Measurements from ENCODE around the gene DRAXIN. TPM values are rescaled to one million over a fixed set of nuclear protein-coding genes. Genes with fewer than 3 reads are reported as not detected.
"Not testable (repeated sequence)": the region's sequence is repeated elsewhere in the genome, so short reads cannot be mapped to it uniquely, and the experiment has no call there.

DRAXIN gene
- total RNA-seq, 1 donor from 2014 or later, result 1.7 TPM

DNA sequence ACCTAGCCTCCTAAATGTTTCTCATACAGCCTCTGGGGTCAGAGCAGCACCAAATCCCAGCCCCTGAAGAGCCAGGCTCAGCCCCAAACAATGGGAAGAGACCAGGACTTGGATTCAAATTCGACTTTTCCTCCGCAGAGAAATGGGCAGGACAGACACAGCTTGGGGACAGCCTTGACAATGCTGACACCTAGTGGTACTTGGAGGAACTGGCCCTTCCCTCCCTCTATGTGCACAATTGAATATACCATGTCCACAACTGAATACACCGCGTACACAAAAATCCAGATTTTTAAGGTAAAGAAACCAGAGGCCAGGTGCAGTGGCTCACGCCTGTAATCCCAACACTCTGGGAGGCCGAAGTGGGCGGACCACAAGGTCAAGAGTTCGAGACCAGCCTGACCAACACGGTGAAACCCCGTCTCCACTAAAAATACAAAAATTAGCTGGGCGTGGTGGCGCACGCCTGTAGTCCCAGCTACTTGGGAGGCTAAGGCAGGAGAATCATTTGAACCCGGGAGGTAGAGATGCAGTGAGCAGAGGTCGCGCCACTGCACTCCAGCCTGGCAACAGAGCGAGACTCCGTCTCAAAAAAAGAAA lies 49.0 kb upstream of the DRAXIN start:
- H3K79me2 ChIP-seq (ENCODE audit: insufficient read depth, low read length); H3K4me1 ChIP-seq (ENCODE audit: insufficient read depth, low read length); H3K9me3 Mint-ChIP-seq (ENCODE audit: unreplicated experiment): not testable (repeated sequence)

DNA sequence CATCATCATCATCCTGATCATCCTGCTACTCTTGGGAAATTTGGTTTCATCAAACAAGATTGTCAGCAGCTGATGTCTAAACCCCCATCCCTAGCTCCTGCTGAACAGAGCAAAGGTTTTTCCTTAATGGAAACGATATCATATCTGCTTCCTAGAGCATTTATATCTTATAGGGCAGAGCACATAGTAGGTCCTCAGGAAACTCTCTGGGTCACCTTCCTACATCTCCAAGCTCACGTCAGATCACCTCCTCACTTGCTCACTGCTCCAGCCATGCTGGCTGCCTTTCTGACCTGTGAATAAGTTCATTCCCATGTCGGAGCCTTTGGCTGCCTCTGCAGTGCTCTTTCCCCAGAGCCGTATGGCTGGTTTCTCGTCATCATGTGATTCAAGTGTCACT lies 47.7 kb upstream of the DRAXIN start:
- Histone ChIP-seq H3K27ac (ENCODE audit: low read depth, low read length) (no peak overlapping the region), H3K9ac (ENCODE audit: low read length) (no peak overlapping the region), H3K36me3 (ENCODE audit: insufficient read depth, low read length) (no peaks in the 10 kb centered on the region), H3K4me1 (ENCODE audit: insufficient read depth, low read length) (no peaks in the 10 kb centered on the region), H4K20me1 (ENCODE audit: insufficient read depth, low read length) (peaks cover 4% of the 10 kb centered on the region), H3K4me2 (ENCODE audit: low read length) (no peak overlapping the region), H2AFZ (ENCODE audit: low read depth, low read length) (no peak overlapping the region), H3K4me3 (ENCODE audit: insufficient read depth, low read depth, low read length) (no peak overlapping the region), H3K27me3 (ENCODE audit: insufficient read depth, low read length) (peaks cover 20% of the 10 kb centered on the region), H3K79me2 (ENCODE audit: insufficient read depth, low read length) (no peaks in the 10 kb centered on the region), H3K9me3 (ENCODE audit: insufficient read depth, low read depth, low read length) (no peaks in the 10 kb centered on the region)
- H3K27me3 Mint-ChIP-seq (ENCODE audit: low read depth, unreplicated experiment), result peaks cover 19% of the 10 kb centered on the region
- H3K9me3 Mint-ChIP-seq (ENCODE audit: unreplicated experiment), result no peaks in the 10 kb centered on the region
- peaks cover 1% of the 10 kb centered on the region for H3K36me3 Mint-ChIP-seq (ENCODE audit: low read depth, unreplicated experiment)
- FAIRE-seq (no peak), DNase-seq (ENCODE audit: low read depth) (no peak)
- no peaks in the 10 kb centered on the region for H3K4me1 Mint-ChIP-seq (ENCODE audit: low read depth, unreplicated experiment)
- no peak for TF ChIP-seq EZH2 (IDR thresholded peaks at IDR 0.05; ENCODE audit: insufficient read depth, low read length)
- TF ChIP-seq, protein P1, sequence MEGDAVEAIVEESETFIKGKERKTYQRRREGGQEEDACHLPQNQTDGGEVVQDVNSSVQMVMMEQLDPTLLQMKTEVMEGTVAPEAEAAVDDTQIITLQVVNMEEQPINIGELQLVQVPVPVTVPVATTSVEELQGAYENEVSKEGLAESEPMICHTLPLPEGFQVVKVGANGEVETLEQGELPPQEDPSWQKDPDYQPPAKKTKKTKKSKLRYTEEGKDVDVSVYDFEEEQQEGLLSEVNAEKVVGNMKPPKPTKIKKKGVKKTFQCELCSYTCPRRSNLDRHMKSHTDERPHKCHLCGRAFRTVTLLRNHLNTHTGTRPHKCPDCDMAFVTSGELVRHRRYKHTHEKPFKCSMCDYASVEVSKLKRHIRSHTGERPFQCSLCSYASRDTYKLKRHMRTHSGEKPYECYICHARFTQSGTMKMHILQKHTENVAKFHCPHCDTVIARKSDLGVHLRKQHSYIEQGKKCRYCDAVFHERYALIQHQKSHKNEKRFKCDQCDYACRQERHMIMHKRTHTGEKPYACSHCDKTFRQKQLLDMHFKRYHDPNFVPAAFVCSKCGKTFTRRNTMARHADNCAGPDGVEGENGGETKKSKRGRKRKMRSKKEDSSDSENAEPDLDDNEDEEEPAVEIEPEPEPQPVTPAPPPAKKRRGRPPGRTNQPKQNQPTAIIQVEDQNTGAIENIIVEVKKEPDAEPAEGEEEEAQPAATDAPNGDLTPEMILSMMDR (IDR thresholded peaks at IDR 0.05; ENCODE audit: insufficient read depth, low read depth, low read length), result no peak
- no peak overlapping the region for H3K4me3 Mint-ChIP-seq (ENCODE audit: unreplicated experiment)
- no peak overlapping the region for H3K27ac Mint-ChIP-seq (ENCODE audit: unreplicated experiment)

More for the DNA sequence above, 49.0 kb upstream of the DRAXIN start:
- not testable (repeated sequence) for H3K4me3 Mint-ChIP-seq (ENCODE audit: unreplicated experiment); H2AFZ ChIP-seq (ENCODE audit: low read depth, low read length); H3K36me3 Mint-ChIP-seq (ENCODE audit: low read depth, unreplicated experiment); H3K4me3 ChIP-seq (ENCODE audit: insufficient read depth, low read depth, low read length); H3K9me3 ChIP-seq (ENCODE audit: insufficient read depth, low read depth, low read length); H3K4me1 Mint-ChIP-seq (ENCODE audit: low read depth, unreplicated experiment); FAIRE-seq; DNase-seq (ENCODE audit: low read depth); H3K4me2 ChIP-seq (ENCODE audit: low read length); H3K27ac ChIP-seq (ENCODE audit: low read depth, low read length); H4K20me1 ChIP-seq (ENCODE audit: insufficient read depth, low read length); H3K27ac Mint-ChIP-seq (ENCODE audit: unreplicated experiment); H3K9ac ChIP-seq (ENCODE audit: low read length); H3K36me3 ChIP-seq (ENCODE audit: insufficient read depth, low read length)
- peaks cover 27% of the 10 kb centered on the region for H3K27me3 Mint-ChIP-seq (ENCODE audit: low read depth, unreplicated experiment)
- H3K27me3 ChIP-seq (ENCODE audit: insufficient read depth, low read length), result peaks cover 15% of the 10 kb centered on the region
- TF ChIP-seq, protein P1 (IDR thresholded peaks at IDR 0.05; ENCODE audit: insufficient read depth, low read depth, low read length), result peak; percentile 97

DNA sequence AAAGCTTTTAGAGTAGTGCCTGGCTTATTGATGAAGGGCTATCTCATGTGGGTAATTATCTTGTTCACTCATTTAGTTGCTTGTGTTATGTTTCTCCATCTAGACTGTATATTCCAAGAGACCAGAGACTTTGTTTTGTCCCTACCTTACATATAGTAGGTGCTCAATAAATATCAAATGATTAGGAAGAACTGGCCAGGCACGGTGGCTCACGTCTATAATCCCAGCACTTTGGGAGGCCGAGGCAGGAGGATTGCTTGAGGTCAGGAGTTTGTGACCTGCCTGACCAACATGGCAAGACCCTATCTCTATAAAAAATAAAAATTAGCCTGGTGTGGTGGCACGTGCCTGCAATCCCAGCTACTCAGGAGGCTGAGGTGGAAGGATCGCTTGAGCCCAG lies 46.2 kb upstream of the DRAXIN start:
- H3K27me3 ChIP-seq (ENCODE audit: insufficient read depth, low read length), result peaks cover 24% of the 10 kb centered on the region
- no peak for FAIRE-seq
- no peaks in the 10 kb centered on the region for H3K9me3 ChIP-seq (ENCODE audit: insufficient read depth, low read depth, low read length)
- peaks cover 9% of the 10 kb centered on the region for H4K20me1 ChIP-seq (ENCODE audit: insufficient read depth, low read length)
- H3K9ac ChIP-seq (ENCODE audit: low read length), result no peak overlapping the region
- no peak overlapping the region for H3K4me3 ChIP-seq (ENCODE audit: insufficient read depth, low read depth, low read length)
- H2AFZ ChIP-seq (ENCODE audit: low read depth, low read length), result no peak overlapping the region
- no peaks in the 10 kb centered on the region for H3K4me1 Mint-ChIP-seq (ENCODE audit: low read depth, unreplicated experiment)
- peaks cover 1% of the 10 kb centered on the region for H3K36me3 Mint-ChIP-seq (ENCODE audit: low read depth, unreplicated experiment)
- H3K9me3 Mint-ChIP-seq (ENCODE audit: unreplicated experiment), result no peaks in the 10 kb centered on the region
- no peak overlapping the region for H3K4me3 Mint-ChIP-seq (ENCODE audit: unreplicated experiment)
- H3K4me1 ChIP-seq (ENCODE audit: insufficient read depth, low read length), result no peaks in the 10 kb centered on the region
- DNase-seq (ENCODE audit: low read depth), result no peak
- H3K27me3 Mint-ChIP-seq (ENCODE audit: low read depth, unreplicated experiment), result peaks cover 15% of the 10 kb centered on the region
- H3K36me3 ChIP-seq (ENCODE audit: insufficient read depth, low read length), result no peaks in the 10 kb centered on the region
- TF ChIP-seq, protein P1 (IDR thresholded peaks at IDR 0.05; ENCODE audit: insufficient read depth, low read depth, low read length), result no peak
- TF ChIP-seq EZH2 (IDR thresholded peaks at IDR 0.05; ENCODE audit: insufficient read depth, low read length), result no peak
- H3K27ac Mint-ChIP-seq (ENCODE audit: unreplicated experiment), result no peak overlapping the region
- no peaks in the 10 kb centered on the region for H3K79me2 ChIP-seq (ENCODE audit: insufficient read depth, low read length)
- H3K4me2 ChIP-seq (ENCODE audit: low read length), result no peak overlapping the region
- no peak overlapping the region for H3K27ac ChIP-seq (ENCODE audit: low read depth, low read length)
